ENCODE measurements around the gene ARF1.

Gene ARF1

DNA sequence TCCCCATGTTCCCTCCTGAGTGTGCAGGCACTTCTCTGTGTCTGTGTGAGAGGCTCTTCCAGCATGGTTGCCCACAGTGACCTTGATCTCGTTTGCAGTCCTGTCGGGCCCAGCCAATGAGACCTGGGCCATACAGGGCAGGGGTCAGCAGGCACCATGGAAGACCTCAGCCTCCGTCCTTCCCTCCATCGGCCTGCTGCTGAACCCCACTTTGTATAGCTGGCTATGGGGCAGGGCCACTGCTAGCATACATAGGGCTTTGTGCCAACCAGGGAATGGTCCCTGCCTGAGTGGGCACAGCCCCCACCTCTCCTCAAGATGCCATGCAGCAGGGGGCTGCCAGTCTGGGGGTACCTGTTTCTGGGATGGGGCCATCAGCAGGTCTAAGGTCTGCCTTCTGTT is 16.8 kb downstream of the ARF1 start:
- TF ChIP-seq NFIC (IDR thresholded peaks at IDR 0.05) (no peak), ZBTB7A (IDR thresholded peaks at IDR 0.05; ENCODE audit: low read depth) (no peak), TAF1 (IDR thresholded peaks at IDR 0.05; ENCODE audit: low read depth) (no peak), EP300 (IDR thresholded peaks at IDR 0.05; ENCODE audit: borderline replicate concordance) (no peak), FOXM1 (IDR thresholded peaks at IDR 0.05; ENCODE audit: borderline replicate concordance, low read depth) (no peak), CEBPB (IDR thresholded peaks at IDR 0.05) (no peak), RAD21 (IDR thresholded peaks at IDR 0.05; ENCODE audit: low read depth) (no peak), TCF12 (IDR thresholded peaks at IDR 0.05; ENCODE audit: low read depth) (no peak), YY1 (IDR thresholded peaks at IDR 0.05; ENCODE audit: low read depth) (no peak), TEAD4 (IDR thresholded peaks at IDR 0.05) (no peak), CREB1 (IDR thresholded peaks at IDR 0.05; ENCODE audit: low read depth) (no peak), EGR1 (IDR thresholded peaks at IDR 0.05) (no peak)
- TF ChIP-seq, protein P1, sequence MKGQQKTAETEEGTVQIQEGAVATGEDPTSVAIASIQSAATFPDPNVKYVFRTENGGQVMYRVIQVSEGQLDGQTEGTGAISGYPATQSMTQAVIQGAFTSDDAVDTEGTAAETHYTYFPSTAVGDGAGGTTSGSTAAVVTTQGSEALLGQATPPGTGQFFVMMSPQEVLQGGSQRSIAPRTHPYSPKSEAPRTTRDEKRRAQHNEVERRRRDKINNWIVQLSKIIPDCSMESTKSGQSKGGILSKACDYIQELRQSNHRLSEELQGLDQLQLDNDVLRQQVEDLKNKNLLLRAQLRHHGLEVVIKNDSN (IDR thresholded peaks at IDR 0.05), result no peak
- TF ChIP-seq, protein P2, sequence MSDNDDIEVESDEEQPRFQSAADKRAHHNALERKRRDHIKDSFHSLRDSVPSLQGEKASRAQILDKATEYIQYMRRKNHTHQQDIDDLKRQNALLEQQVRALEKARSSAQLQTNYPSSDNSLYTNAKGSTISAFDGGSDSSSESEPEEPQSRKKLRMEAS (IDR thresholded peaks at IDR 0.05), result no peak
- TF ChIP-seq, protein P3, sequence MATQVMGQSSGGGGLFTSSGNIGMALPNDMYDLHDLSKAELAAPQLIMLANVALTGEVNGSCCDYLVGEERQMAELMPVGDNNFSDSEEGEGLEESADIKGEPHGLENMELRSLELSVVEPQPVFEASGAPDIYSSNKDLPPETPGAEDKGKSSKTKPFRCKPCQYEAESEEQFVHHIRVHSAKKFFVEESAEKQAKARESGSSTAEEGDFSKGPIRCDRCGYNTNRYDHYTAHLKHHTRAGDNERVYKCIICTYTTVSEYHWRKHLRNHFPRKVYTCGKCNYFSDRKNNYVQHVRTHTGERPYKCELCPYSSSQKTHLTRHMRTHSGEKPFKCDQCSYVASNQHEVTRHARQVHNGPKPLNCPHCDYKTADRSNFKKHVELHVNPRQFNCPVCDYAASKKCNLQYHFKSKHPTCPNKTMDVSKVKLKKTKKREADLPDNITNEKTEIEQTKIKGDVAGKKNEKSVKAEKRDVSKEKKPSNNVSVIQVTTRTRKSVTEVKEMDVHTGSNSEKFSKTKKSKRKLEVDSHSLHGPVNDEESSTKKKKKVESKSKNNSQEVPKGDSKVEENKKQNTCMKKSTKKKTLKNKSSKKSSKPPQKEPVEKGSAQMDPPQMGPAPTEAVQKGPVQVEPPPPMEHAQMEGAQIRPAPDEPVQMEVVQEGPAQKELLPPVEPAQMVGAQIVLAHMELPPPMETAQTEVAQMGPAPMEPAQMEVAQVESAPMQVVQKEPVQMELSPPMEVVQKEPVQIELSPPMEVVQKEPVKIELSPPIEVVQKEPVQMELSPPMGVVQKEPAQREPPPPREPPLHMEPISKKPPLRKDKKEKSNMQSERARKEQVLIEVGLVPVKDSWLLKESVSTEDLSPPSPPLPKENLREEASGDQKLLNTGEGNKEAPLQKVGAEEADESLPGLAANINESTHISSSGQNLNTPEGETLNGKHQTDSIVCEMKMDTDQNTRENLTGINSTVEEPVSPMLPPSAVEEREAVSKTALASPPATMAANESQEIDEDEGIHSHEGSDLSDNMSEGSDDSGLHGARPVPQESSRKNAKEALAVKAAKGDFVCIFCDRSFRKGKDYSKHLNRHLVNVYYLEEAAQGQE (IDR thresholded peaks at IDR 0.05; ENCODE audit: low read depth), result no peak

GRCh38 chr1:228100822-228101613 is 18.5 kb downstream of the ARF1 start:
- TF ChIP-seq TEAD4 (IDR thresholded peaks at IDR 0.05) (no peak), ZBTB7A (IDR thresholded peaks at IDR 0.05; ENCODE audit: low read depth) (no peak), YY1 (IDR thresholded peaks at IDR 0.05; ENCODE audit: low read depth) (no peak)
- TF ChIP-seq, protein P2 (IDR thresholded peaks at IDR 0.05), result no peak

DNA sequence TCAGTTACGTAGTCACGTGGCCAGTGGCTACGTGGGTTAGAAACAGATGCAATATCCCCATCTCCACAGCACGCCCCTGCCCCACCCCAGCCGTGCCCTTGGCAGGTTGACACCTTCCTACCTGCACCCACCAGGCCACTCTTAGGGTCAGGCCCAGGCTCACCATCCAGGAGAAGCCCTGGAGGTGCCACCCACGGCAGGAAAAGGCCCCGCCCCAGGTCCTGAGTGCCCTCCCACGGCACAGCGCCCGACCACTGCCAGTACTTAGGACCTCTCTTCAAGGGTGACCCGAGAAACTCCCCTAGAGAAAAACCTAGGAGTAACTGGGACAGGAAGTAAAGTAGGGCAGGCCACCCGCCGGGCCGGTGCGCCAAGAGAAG is 19.1 kb downstream of the ARF1 start:
- TF ChIP-seq, protein P1 (IDR thresholded peaks at IDR 0.05), result peak; percentile 56
- no peak for TF ChIP-seq EGR1 (IDR thresholded peaks at IDR 0.05)

DNA sequence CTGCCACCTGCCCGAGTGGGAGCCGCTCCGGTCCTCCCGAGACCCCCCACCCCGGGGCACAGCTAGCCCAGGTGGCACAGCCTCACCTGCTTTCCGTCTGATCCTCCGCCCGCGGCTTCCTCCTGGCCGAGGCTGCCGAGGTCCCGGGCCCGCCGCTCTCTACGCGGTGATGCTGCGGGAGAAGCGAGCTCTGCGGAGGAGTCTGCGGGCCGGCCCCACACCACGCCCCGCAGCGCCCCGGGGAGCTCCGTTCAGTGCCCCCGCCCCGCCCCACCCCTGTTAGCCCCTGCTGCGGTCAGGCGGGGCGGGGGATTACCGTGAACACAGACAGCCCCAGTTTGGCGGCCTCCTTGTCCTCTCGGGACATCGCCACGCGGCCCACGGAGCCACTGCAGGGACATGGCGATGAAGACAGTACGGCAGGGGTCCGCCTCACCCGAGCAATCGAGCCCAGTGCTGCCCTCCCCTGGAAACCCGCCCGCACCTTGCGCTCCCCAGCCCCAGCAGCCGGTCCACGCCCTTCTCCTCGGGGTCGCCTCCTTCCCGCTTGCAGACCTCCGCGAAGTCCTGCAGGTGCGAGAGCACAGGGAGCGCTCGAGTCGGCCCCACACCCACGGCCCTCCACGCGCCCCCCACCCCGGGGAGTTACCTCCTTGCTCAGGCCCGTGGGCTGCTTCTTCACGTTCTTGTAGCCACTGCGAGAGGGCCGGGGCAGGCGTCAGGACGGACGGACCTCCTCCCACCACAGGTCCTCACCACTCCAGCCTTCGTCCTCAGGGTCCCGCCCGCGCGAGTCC is 19.7 kb downstream of the ARF1 start:
- TF ChIP-seq TAF1 (IDR thresholded peaks at IDR 0.05; ENCODE audit: low read depth) (no peak), RAD21 (IDR thresholded peaks at IDR 0.05; ENCODE audit: low read depth) (no peak), CEBPB (IDR thresholded peaks at IDR 0.05) (no peak), NFIC (IDR thresholded peaks at IDR 0.05) (no peak), YY1 (IDR thresholded peaks at IDR 0.05; ENCODE audit: low read depth) (no peak), EGR1 (IDR thresholded peaks at IDR 0.05) (no peak), ZBTB7A (IDR thresholded peaks at IDR 0.05; ENCODE audit: low read depth) (peak; percentile 68; the same call in 1 of the 2 replicates), TEAD4 (IDR thresholded peaks at IDR 0.05) (no peak), TCF12 (IDR thresholded peaks at IDR 0.05; ENCODE audit: low read depth) (no peak; the same call in 1 of the 2 replicates), FOXM1 (IDR thresholded peaks at IDR 0.05; ENCODE audit: borderline replicate concordance, low read depth) (no peak), CREB1 (IDR thresholded peaks at IDR 0.05; ENCODE audit: low read depth) (no peak)
- TF ChIP-seq, protein P2 (IDR thresholded peaks at IDR 0.05), result peak; percentile 50
- TF ChIP-seq, protein P3 (IDR thresholded peaks at IDR 0.05; ENCODE audit: low read depth), result no peak
- TF ChIP-seq, protein P1 (IDR thresholded peaks at IDR 0.05), result no peak

Measured in Ishikawa (cell line).